Suprapubic skin (tissue), 4 donors: ENCODE results near the gene AGBL1. TPM values are rescaled to one million over a fixed set of nuclear protein-coding genes. Genes with fewer than 3 reads are reported as not detected.

ENCODE experiments used
- DNase-seq, 2 donors: peaks; one replicate each; pipeline ENCODE4 v3.0.0-alpha.2; 2019; ENCODE audit warnings: low spot score in 2 of 2
- H3K27ac ChIP-seq: fragments of 200-600 bp; sonication (generic); one replicate; pipeline ENCODE4 v1.5.1; 2019
- H3K27me3 ChIP-seq: fragments of 200-600 bp; sonication (generic); one replicate; pipeline ENCODE4 v1.5.1; 2019
- H3K36me3 ChIP-seq: fragments of 200-600 bp; sonication (generic); one replicate; pipeline ENCODE4 v1.5.1; 2019
- H3K4me1 ChIP-seq: fragments of 200-600 bp; sonication (generic); one replicate; pipeline ENCODE4 v1.5.1; 2019
- H3K4me3 ChIP-seq: fragments of 200-600 bp; sonication (generic); one replicate; pipeline ENCODE4 v1.5.1; 2019; ENCODE audit warnings: mild to moderate bottlenecking
- H3K9me3 ChIP-seq: fragments of 200-600 bp; sonication (generic); one replicate; pipeline ENCODE4 v1.5.1; 2019
- CTCF ChIP-seq, 2 donors: fragments of 200-600 bp in 1 of 2; fragments of 450-650 bp in 1 of 2; sonication (generic) in 1 of 2; IDR thresholded peaks; one replicate each; pipeline ENCODE4 v1.5.1; 2016 to 2019; ENCODE audit warnings: antibody characterized with exemption in 2 of 2, mild to moderate bottlenecking in 1 of 2, moderate library complexity in 1 of 2
- EP300 ChIP-seq: sonication (generic); formaldehyde crosslinking; IDR thresholded peaks from one replicate; pipeline ENCODE4 v1.6.1; 2017; ENCODE audit warnings: antibody characterized with exemption
- POLR2A ChIP-seq, 2 donors: fragments of 450-650 bp; IDR thresholded peaks; one replicate each; pipeline ENCODE4 v1.6.1; 2017; ENCODE audit warnings: antibody characterized with exemption in 2 of 2, mild to moderate bottlenecking in 2 of 2, moderate library complexity in 2 of 2
- POLR2AphosphoS5 ChIP-seq, 3 donors: sonication (generic); formaldehyde crosslinking; IDR thresholded peaks; one replicate each; pipeline ENCODE4 v1.6.1; 2017; ENCODE audit warnings: antibody characterized with exemption in 3 of 3
- WGBS: methylation state at CpG from one replicate; pipeline ENCODE4 v1.1.5; 2018; 5-methylcytosine and 5-hydroxymethylcytosine counted together
- total RNA-seq, 4 donors: library from RNA; depleted of rRNA; stranded (reverse); fragments of >200 nt; gene quantifications; one replicate each; pipeline ENCODE4 v1.1.0, GENCODE V29; 2016

The AGBL1 gene
- total RNA-seq, 4 donors from 2014 or later = 0.23 to 0.56 TPM; not detected in 2

GRCh38 chr15:86711476-86711875, 631.8 kb downstream of the AGBL1 start:
- no peaks in the 10 kb centered on the region for H3K27me3 ChIP-seq
- TF ChIP-seq POLR2A (IDR thresholded peaks at IDR 0.05) (no peak), CTCF (IDR thresholded peaks at IDR 0.05) (no peak), EP300 (no peak), POLR2AphosphoS5 (IDR thresholded peaks at IDR 0.05) (no peak)
- no peaks in the 10 kb centered on the region for H3K36me3 ChIP-seq
- no peak for DNase-seq
- H3K27ac ChIP-seq = no peak overlapping the region
- no peak overlapping the region for H3K4me3 ChIP-seq
- H3K4me1 ChIP-seq = no peaks in the 10 kb centered on the region
- no peaks in the 10 kb centered on the region for H3K9me3 ChIP-seq
- WGBS = 75% methylated on average over 1 of the region's 1 CpG

- Histone ChIP-seq H3K4me3 (no peak overlapping the region), H3K27ac (no peak overlapping the region), H3K4me1 (no peaks in the 10 kb centered on the region), H3K36me3 (no peaks in the 10 kb centered on the region), H3K27me3 (no peaks in the 10 kb centered on the region), H3K9me3 (no peaks in the 10 kb centered on the region)
- WGBS = 9% methylated on average over 1 of the region's 1 CpG
- no peak for DNase-seq
- no peak for TF ChIP-seq POLR2AphosphoS5 (IDR thresholded peaks at IDR 0.05)
Observed at GRCh38 chr15:86714241-86714640, 634.6 kb downstream of the AGBL1 start.

- DNase-seq = no peak
- H3K4me3 ChIP-seq = no peak overlapping the region
- H3K36me3 ChIP-seq = no peaks in the 10 kb centered on the region
- H3K27me3 ChIP-seq = no peaks in the 10 kb centered on the region
- no peak overlapping the region for H3K27ac ChIP-seq
- no peak for TF ChIP-seq POLR2A (IDR thresholded peaks at IDR 0.05)
- no peak for TF ChIP-seq POLR2AphosphoS5 (IDR thresholded peaks at IDR 0.05)
- no peaks in the 10 kb centered on the region for H3K9me3 ChIP-seq
- no peaks in the 10 kb centered on the region for H3K4me1 ChIP-seq
Observed at GRCh38 chr15:86725628-86726027, 646.0 kb downstream of the AGBL1 start.

- no peaks in the 10 kb centered on the region for H3K4me1 ChIP-seq
- H3K4me3 ChIP-seq = no peak overlapping the region
- no peaks in the 10 kb centered on the region for H3K36me3 ChIP-seq
- WGBS = 72% methylated on average over 5 of the region's 5 CpGs
- no peaks in the 10 kb centered on the region for H3K9me3 ChIP-seq
- DNase-seq = no peak
- H3K27ac ChIP-seq = no peak overlapping the region
- H3K27me3 ChIP-seq = no peaks in the 10 kb centered on the region
- TF ChIP-seq POLR2AphosphoS5 (IDR thresholded peaks at IDR 0.05) (no peak), CTCF (IDR thresholded peaks at IDR 0.05) (no peak)
Observed at GRCh38 chr15:86735247-86736040, 655.8 kb downstream of the AGBL1 start.

- no peaks in the 10 kb centered on the region for H3K9me3 ChIP-seq
- H3K4me3 ChIP-seq = no peak overlapping the region
- H3K4me1 ChIP-seq = no peaks in the 10 kb centered on the region
- H3K36me3 ChIP-seq = no peaks in the 10 kb centered on the region
- WGBS = 51% methylated on average over 4 of the region's 4 CpGs
- no peak for DNase-seq
- no peaks in the 10 kb centered on the region for H3K27me3 ChIP-seq
- TF ChIP-seq POLR2AphosphoS5 (IDR thresholded peaks at IDR 0.05) = no peak
- no peak for TF ChIP-seq EP300
- TF ChIP-seq POLR2A (IDR thresholded peaks at IDR 0.05) = no peak
- no peak for TF ChIP-seq CTCF (IDR thresholded peaks at IDR 0.05)
- no peak overlapping the region for H3K27ac ChIP-seq
Observed at GRCh38 chr15:86741917-86742316, 662.2 kb downstream of the AGBL1 start.

- no peaks in the 10 kb centered on the region for H3K36me3 ChIP-seq
- H3K4me3 ChIP-seq = no peak overlapping the region
- no peaks in the 10 kb centered on the region for H3K9me3 ChIP-seq
- DNase-seq = no peak
- H3K27ac ChIP-seq = no peak overlapping the region
- 46% methylated on average over 6 of the region's 6 CpGs for WGBS
- H3K27me3 ChIP-seq = no peaks in the 10 kb centered on the region
- H3K4me1 ChIP-seq = no peaks in the 10 kb centered on the region
- TF ChIP-seq CTCF (IDR thresholded peaks at IDR 0.05) (peak in 1 of 2 donors; percentile 27), POLR2AphosphoS5 (IDR thresholded peaks at IDR 0.05) (no peak)
Observed at GRCh38 chr15:86743283-86743903, 663.7 kb downstream of the AGBL1 start.
